ENCODE measurements around the gene NHLH1. TPM values are rescaled to one million over a fixed set of nuclear protein-coding genes. Genes with fewer than 3 reads are reported as not detected.

Gene NHLH1
- total and polyA plus RNA-seq, 10 of the 15 experiments (the other 5 are each of a cell fraction or from before 2014, with no cell fraction given): 0.22 to 0.98 (median 0.43) TPM; not detected in 1

DNA sequence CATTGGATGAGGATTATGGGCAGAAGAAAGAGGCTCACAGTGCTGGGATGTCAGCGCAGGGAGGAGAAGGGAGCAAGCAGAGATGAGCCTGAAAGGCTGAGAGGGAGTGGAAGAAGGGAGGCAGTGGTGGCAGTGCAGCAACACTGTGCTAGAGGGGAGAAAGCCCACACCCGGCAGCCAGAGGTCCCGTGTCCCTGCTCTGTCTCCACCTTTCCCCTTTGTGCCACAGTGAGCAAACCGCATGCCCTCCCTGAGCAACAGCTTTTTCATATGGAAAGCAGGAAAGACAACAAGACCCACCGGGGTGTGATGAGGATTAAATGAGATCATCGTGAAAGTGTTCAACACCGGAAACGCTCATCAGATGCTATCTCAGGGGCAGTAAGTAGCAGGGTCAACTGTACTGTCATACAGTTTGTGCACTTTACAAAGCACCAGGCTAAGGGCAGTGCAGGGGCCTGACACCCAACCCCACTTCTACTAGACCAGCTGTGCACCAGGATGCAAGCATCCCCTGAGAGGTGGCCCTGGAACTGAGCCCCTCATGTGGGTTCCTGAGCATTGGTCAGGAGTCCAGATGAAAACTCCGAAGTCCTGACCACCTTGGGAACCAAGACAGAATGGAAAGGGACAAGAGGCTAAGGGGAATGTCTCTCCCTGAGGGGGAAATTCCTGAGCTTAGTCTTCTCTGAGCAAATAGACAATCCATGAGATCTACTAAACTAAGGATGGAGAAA lies 9.1 kb downstream of the NHLH1 start:
- in situ Hi-C loops (cut with MboI) (loop anchor here (5.0 kb wide), 1 partner anchor 279 kb away; the partner anchor contains the start of gene IGSF8), intact Hi-C loops (cut with micrococcal nuclease; ENCODE audit: unreplicated experiment) (loop anchor here (1.0 kb wide), 3 partner anchors 85 to 275 kb away; no protein-coding TSS in a partner anchor)
- no peak for TF ChIP-seq ZNF24 (IDR thresholded peaks at IDR 0.05)
- TF ChIP-seq, protein P1, sequence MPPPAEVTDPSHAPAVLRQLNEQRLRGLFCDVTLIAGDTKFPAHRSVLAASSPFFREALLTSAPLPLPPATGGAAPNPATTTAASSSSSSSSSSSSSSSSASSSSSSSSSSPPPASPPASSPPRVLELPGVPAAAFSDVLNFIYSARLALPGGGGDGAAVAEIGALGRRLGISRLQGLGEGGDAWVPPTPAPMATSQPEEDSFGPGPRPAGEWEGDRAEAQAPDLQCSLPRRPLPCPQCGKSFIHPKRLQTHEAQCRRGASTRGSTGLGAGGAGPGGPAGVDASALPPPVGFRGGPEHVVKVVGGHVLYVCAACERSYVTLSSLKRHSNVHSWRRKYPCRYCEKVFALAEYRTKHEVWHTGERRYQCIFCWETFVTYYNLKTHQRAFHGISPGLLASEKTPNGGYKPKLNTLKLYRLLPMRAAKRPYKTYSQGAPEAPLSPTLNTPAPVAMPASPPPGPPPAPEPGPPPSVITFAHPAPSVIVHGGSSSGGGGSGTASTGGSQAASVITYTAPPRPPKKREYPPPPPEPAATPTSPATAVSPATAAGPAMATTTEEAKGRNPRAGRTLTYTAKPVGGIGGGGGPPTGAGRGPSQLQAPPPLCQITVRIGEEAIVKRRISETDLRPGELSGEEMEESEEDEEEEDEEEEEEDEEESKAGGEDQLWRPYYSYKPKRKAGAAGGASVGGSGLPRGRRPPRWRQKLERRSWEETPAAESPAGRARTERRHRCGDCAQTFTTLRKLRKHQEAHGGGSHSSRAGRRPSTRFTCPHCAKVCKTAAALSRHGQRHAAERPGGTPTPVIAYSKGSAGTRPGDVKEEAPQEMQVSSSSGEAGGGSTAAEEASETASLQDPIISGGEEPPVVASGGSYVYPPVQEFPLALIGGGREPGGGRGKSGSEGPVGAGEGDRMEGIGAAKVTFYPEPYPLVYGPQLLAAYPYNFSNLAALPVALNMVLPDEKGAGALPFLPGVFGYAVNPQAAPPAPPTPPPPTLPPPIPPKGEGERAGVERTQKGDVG (CRISPR knock-in tag; IDR thresholded peaks at IDR 0.05): no peak
- TF ChIP-seq, protein P2, sequence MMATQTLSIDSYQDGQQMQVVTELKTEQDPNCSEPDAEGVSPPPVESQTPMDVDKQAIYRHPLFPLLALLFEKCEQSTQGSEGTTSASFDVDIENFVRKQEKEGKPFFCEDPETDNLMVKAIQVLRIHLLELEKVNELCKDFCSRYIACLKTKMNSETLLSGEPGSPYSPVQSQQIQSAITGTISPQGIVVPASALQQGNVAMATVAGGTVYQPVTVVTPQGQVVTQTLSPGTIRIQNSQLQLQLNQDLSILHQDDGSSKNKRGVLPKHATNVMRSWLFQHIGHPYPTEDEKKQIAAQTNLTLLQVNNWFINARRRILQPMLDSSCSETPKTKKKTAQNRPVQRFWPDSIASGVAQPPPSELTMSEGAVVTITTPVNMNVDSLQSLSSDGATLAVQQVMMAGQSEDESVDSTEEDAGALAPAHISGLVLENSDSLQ (IDR thresholded peaks at IDR 0.05): no peak
- peak; percentile 34; the same call in 1 of the 2 replicates for TF ChIP-seq EED (IDR thresholded peaks at IDR 0.05; ENCODE audit: low read depth)
- no peak for TF ChIP-seq HDAC6 (IDR thresholded peaks at IDR 0.05; ENCODE audit: unreplicated experiment)
- Histone ChIP-seq H3K4me1 (ENCODE audit: control insufficient read depth, insufficient read depth, low read length) (peaks cover 15% of the 10 kb centered on the region), H3K36me3 (ENCODE audit: control insufficient read depth in 2 of 2, insufficient read depth in 2 of 2, low read length in 1 of 2) (no peaks in the 10 kb centered on the region), H3K79me2 (ENCODE audit: control insufficient read depth, insufficient read depth, low read length) (no peaks in the 10 kb centered on the region), H2AFZ (ENCODE audit: control insufficient read depth, low read depth, low read length) (peak overlapping the region; percentile 46; the same call in 1 of the 2 replicates), H3K27ac (ENCODE audit: control insufficient read depth, insufficient read depth) (no peak overlapping the region), H3K4me3 (no peak overlapping the region), H3K4me2 (ENCODE audit: control insufficient read depth, insufficient read depth) (peak overlapping the region; percentile 15; the same call in 1 of the 2 replicates), H3K9me3 (replicated peaks; ENCODE audit: control insufficient read depth, insufficient read depth, low read length) (no peaks in the 10 kb centered on the region), H3K27me3 (replicated peaks in 1 of 2; ENCODE audit: control insufficient read depth in 2 of 2, insufficient read depth in 2 of 2, low read length in 1 of 2) (no peaks in the 10 kb centered on the region), H4K20me1 (ENCODE audit: control insufficient read depth, insufficient read depth) (no peaks in the 10 kb centered on the region), H3K9ac (ENCODE audit: control insufficient read depth, insufficient read depth, low read length) (no peak overlapping the region)
- ChIA-PET POLR2A (interaction anchor here (0.5 to 0.8 kb wide), 5 partner anchors 8 to 275 kb away, joined by 3 to 4 read pairs (median 3); no protein-coding TSS in a partner anchor), RAD21 (ENCODE audit: unreplicated experiment) (interaction anchor here (0.8 to 3.7 kb wide), 26 partner anchors 10 to 369 kb away, joined by 3 to 43 read pairs (median 5); partner anchors contain the start of genes CASQ1, IGSF8, NHLH1 and PEX19), CTCF (interaction anchor here (0.6 to 7.8 kb wide), 64 partner anchors 8 to 576 kb away, joined by 3 to 131 read pairs (median 6); partner anchors contain the start of genes CASQ1, DCAF8, IGSF8 and NCSTN), SMC1A (ENCODE audit: uncharacterized antibody, unreplicated experiment) (interaction anchor here (0.6 to 5.0 kb wide), 37 partner anchors 8 to 497 kb away, joined by 3 to 44 read pairs (median 5); partner anchors contain the start of genes CASQ1, KCNJ9 and PEX19)
- FAIRE-seq: no peak
- 5% methylated on average over 9 of the region's 9 CpGs for WGBS (ENCODE audit: insufficient coverage, insufficient replicate concordance, low lambda C conversion rate, missing lambda C conversion rate)
- BruUV-seq (replicated peaks): no TSS peak
- peak; percentile 52 for ATAC-seq
- DNase-seq (ENCODE audit: low read depth, low spot score): no peak
